ENCODE results near the gene CTTN. TPM values are rescaled to one million over a fixed set of nuclear protein-coding genes. Genes with fewer than 3 reads are reported as not detected.
"Not testable (repeated sequence)": the region's sequence is repeated elsewhere in the genome, so short reads cannot be mapped to it uniquely, and the experiment has no call there.

CTTN gene
- total and polyA plus RNA-seq, 12 donors = 68.5 to 173 (median 146) TPM

DNA sequence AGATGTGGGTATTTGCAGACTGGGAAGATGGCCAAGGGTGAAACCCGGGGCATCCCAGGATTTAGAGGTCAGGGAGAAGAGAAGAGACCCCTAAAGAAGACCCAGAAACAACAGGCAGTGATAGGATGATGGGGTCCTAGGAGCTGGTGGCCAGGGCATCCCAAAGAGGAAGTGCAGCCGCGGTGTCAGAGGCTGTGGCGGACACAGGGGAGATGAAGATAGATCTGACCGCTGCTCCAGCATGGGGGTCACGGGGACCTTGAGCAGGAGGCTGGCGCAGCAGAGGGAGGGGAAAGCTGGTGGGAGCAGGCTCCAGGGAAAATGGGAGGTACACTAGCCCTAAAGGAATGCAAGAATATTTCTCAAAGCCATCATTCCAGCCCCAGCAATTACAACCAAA, 47.3 kb downstream of the CTTN start:
- Histone ChIP-seq H3K27me3 (peaks cover 0 to 11% (median 0%) of the 10 kb centered on the region in 7 donors), H3K4me1 (no peaks in the 10 kb centered on the region), H3K9me3 (peaks cover 0 to 27% (median 12%) of the 10 kb centered on the region in 11 donors), H3K27ac (no peak overlapping the region), H3K36me3 (no peaks in the 10 kb centered on the region), H3K4me3 (no peak overlapping the region)
- TF ChIP-seq, protein P1, sequence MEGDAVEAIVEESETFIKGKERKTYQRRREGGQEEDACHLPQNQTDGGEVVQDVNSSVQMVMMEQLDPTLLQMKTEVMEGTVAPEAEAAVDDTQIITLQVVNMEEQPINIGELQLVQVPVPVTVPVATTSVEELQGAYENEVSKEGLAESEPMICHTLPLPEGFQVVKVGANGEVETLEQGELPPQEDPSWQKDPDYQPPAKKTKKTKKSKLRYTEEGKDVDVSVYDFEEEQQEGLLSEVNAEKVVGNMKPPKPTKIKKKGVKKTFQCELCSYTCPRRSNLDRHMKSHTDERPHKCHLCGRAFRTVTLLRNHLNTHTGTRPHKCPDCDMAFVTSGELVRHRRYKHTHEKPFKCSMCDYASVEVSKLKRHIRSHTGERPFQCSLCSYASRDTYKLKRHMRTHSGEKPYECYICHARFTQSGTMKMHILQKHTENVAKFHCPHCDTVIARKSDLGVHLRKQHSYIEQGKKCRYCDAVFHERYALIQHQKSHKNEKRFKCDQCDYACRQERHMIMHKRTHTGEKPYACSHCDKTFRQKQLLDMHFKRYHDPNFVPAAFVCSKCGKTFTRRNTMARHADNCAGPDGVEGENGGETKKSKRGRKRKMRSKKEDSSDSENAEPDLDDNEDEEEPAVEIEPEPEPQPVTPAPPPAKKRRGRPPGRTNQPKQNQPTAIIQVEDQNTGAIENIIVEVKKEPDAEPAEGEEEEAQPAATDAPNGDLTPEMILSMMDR (IDR thresholded peaks at IDR 0.05) = no peak
- intact Hi-C loops (cut with DNase I) = no loop called here
- 75 to 78% methylated on average over 7 of the region's 7 CpGs for WGBS, 2 donors
- no peak for ATAC-seq
- DNase-seq = no peak

GRCh38 chr11:70448983-70449567, 50.7 kb downstream of the CTTN start:
- TF ChIP-seq, protein P1 (IDR thresholded peaks at IDR 0.05) = peak in 4 of 9 donors; percentile 8 to 31 (median 19)
- WGBS, 2 donors = 43 to 64% methylated on average over 2 of the region's 2 CpGs
- intact Hi-C loops (cut with DNase I) = no loop called here

GRCh38 chr11:70454197-70454767, 56.0 kb downstream of the CTTN start:
- no peak for ATAC-seq
- H3K4me3 ChIP-seq = no peak overlapping the region
- TF ChIP-seq, protein P1 (IDR thresholded peaks at IDR 0.05) = no peak
- H3K4me1 ChIP-seq = peaks cover 0 to 7% (median 0%) of the 10 kb centered on the region in 9 donors
- H3K36me3 ChIP-seq = no peaks in the 10 kb centered on the region
- WGBS, 2 donors = 77 to 82% methylated on average over 9 of the region's 9 CpGs
- no peak overlapping the region for H3K27ac ChIP-seq
- H3K27me3 ChIP-seq = peaks cover 0 to 6% (median 0%) of the 10 kb centered on the region in 7 donors
- DNase-seq = no peak
- intact Hi-C loops (cut with DNase I) = no loop called here
- peaks cover 0 to 20% (median 4%) of the 10 kb centered on the region in 11 donors for H3K9me3 ChIP-seq

More at GRCh38 chr11:70448983-70449567, 50.7 kb downstream of the CTTN start:
- Histone ChIP-seq H3K9me3 (peaks cover 0 to 33% (median 12%) of the 10 kb centered on the region in 11 donors), H3K27me3 (peaks cover 0 to 11% (median 0%) of the 10 kb centered on the region in 7 donors), H3K4me1 (no peaks in the 10 kb centered on the region), H3K36me3 (no peaks in the 10 kb centered on the region), H3K27ac (no peak overlapping the region), H3K4me3 (no peak overlapping the region)
- no peak for ATAC-seq
- DNase-seq = no peak

DNA sequence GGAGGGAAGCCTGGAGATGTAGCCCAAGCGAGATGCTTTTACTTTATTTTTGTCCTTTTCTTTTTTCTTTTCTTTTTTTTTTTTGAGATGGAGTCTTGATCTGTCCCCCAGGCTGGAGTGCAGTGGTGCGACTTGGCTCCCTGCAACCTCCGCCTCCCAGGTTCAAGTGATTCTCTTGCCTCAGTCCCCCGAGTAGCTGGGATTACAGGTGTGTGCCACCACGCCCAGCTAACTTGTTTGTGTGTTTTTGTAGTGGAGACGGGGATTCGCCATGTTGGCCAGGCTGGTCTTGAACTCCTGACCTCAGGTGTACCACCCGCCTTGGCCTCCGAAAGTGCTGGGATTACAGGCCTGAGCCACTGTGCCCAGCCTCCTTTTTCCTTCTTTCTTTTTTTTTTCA, 56.5 kb downstream of the CTTN start:
- ATAC-seq; H3K4me1 ChIP-seq; H3K36me3 ChIP-seq; H3K27ac ChIP-seq; intact Hi-C loops (cut with DNase I); H3K27me3 ChIP-seq; H3K4me3 ChIP-seq; DNase-seq: not testable (repeated sequence)
- 93 to 94% methylated on average over 9 of the region's 9 CpGs for WGBS, 2 donors
- peaks cover 0 to 15% (median 3%) of the 10 kb centered on the region in 11 donors for H3K9me3 ChIP-seq

- 35 to 39% methylated on average over 1 of the region's 1 CpG for WGBS, 2 donors
- ATAC-seq = no peak
- Histone ChIP-seq H3K27me3 (peaks cover 0 to 6% (median 0%) of the 10 kb centered on the region in 7 donors), H3K9me3 (peaks cover 0 to 10% (median 0%) of the 10 kb centered on the region in 11 donors), H3K4me3 (no peak overlapping the region), H3K4me1 (peaks cover 0 to 7% (median 0%) of the 10 kb centered on the region in 9 donors), H3K36me3 (no peaks in the 10 kb centered on the region), H3K27ac (no peak overlapping the region)
- TF ChIP-seq, protein P1 (IDR thresholded peaks at IDR 0.05) = no peak
- DNase-seq = no peak
- intact Hi-C loops (cut with DNase I) = no loop called here
Observed at GRCh38 chr11:70455354-70455753, 57.0 kb downstream of the CTTN start.
